Adipocyte (in vitro differentiated cells): ENCODE results near the gene PCED1A.
"Not testable (repeated sequence)": the region's sequence is repeated elsewhere in the genome, so short reads cannot be mapped to it uniquely, and the experiment has no call there.

Experiments
- DNase-seq: peaks from one replicate; pipeline ENCODE4 v3.0.0-alpha.2; 2015; ENCODE audit warnings: low read depth
- H3K27me3 ChIP-seq: replicated peaks from 2 replicates; pipeline ENCODE4 v1.7.0; 2013; ENCODE audit warnings: mild to moderate bottlenecking, low read length, moderate library complexity; ENCODE audit not compliant: control insufficient read depth, insufficient read depth
- H3K36me3 ChIP-seq: 2 replicates; pipeline ENCODE4 v1.7.0; 2013; ENCODE audit warnings: low read length, mild to moderate bottlenecking, moderate library complexity; ENCODE audit not compliant: control insufficient read depth, insufficient read depth, severe bottlenecking
- H3K4me1 ChIP-seq: 2 replicates; pipeline ENCODE4 v1.7.0; 2013; ENCODE audit warnings: mild to moderate bottlenecking, low read length, moderate library complexity; ENCODE audit not compliant: control insufficient read depth, insufficient read depth
- H3K4me3 ChIP-seq: 2 replicates; pipeline ENCODE4 v1.7.0; 2013; ENCODE audit warnings: mild to moderate bottlenecking, low read length, moderate library complexity
- H3K9ac ChIP-seq: 2 replicates; pipeline ENCODE4 v1.7.0; 2013; ENCODE audit warnings: mild to moderate bottlenecking, low read length, moderate library complexity
- H3K9me3 ChIP-seq: 2 replicates; pipeline ENCODE4 v1.7.0; 2013; ENCODE audit warnings: mild to moderate bottlenecking, low read length, moderate library complexity; ENCODE audit not compliant: control insufficient read depth

The PCED1A gene

GRCh38 chr20:2838170-2838797 lies 2.2 kb downstream of the PCED1A start:
- H3K4me1 ChIP-seq: peaks cover 16% of the 10 kb centered on the region
- no peak overlapping the region for H3K9ac ChIP-seq
- no peaks in the 10 kb centered on the region for H3K27me3 ChIP-seq

GRCh38 chr20:2837221-2837960 lies 3.1 kb downstream of the PCED1A start:
- peaks cover 24% of the 10 kb centered on the region for H3K36me3 ChIP-seq
- peaks cover 19% of the 10 kb centered on the region for H3K4me1 ChIP-seq
- DNase-seq: no peak
- H3K9ac ChIP-seq: no peak overlapping the region
- H3K4me3 ChIP-seq: no peak overlapping the region
- H3K27me3 ChIP-seq: no peaks in the 10 kb centered on the region
- H3K9me3 ChIP-seq: no peaks in the 10 kb centered on the region

More at GRCh38 chr20:2838170-2838797, 2.2 kb downstream of the PCED1A start:
- no peaks in the 10 kb centered on the region for H3K9me3 ChIP-seq
- H3K36me3 ChIP-seq: peaks cover 24% of the 10 kb centered on the region
- no peak for DNase-seq
- H3K4me3 ChIP-seq: no peak overlapping the region

DNA sequence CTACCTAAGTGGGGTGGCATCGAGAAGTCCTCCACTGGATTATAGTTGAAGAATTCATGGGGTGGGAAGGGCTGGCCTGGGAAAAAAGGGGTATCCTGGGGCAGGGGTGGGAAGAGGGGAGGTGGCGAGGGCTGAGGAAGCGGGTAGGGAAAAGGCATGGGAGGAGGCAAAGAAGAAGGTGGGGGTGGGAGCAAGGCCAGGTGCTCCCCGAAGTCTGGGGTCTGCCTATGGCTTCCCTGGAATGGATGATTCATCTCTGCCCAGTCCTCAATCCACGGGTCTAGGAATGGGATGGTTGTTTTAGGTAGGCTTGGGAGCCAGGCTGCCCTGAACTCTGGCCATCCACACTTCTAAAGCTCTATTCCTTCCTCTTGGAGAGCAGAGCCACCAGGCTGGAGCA lies 4.4 kb downstream of the PCED1A start:
- DNase-seq: no peak
- peaks cover 24% of the 10 kb centered on the region for H3K36me3 ChIP-seq

GRCh38 chr20:2835331-2835796 lies 5.1 kb downstream of the PCED1A start:
- Histone ChIP-seq H3K4me3 (no peak overlapping the region), H3K9ac (no peak overlapping the region), H3K9me3 (no peaks in the 10 kb centered on the region), H3K4me1 (peaks cover 21% of the 10 kb centered on the region), H3K27me3 (no peaks in the 10 kb centered on the region), H3K36me3 (peaks cover 24% of the 10 kb centered on the region)
- DNase-seq: no peak

More for the DNA sequence above, 4.4 kb downstream of the PCED1A start:
- Histone ChIP-seq H3K4me1 (peaks cover 21% of the 10 kb centered on the region), H3K4me3 (no peak overlapping the region), H3K9me3 (no peaks in the 10 kb centered on the region), H3K9ac (no peak overlapping the region), H3K27me3 (no peaks in the 10 kb centered on the region)

DNA sequence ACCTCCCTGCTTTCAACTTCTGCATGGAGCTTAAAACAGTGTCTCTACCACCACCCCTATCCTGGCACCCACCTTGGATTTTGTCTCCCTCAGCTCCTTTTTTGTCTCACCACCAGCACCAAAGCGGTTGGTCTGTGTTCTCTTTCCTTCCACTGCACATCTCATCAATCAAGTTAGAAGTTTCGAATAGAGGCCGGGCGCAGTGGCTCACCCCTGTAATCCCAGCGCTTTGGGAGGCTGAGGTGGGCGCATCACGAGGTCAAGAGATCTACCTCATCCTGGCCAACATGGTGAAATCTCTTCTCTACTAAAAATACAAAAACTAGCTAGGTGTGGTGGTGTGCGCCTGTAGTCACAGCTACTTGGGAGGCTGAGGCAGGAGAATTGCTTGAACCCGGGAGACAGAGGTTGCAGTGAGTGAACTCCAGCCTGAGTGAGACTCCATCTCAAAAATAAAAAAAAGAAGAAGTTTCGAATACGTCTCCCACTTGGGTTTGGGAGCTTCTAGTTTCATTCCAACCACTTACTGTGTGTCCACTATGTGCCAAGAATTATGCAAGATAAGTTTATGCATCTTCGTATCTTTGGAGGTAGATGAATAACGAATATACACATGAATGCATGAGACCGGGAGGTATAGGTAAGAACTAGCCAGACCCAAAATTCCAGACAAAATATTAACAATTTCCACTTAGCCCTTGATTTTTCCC lies 5.9 kb downstream of the PCED1A start:
- H3K27me3 ChIP-seq: no peaks in the 10 kb centered on the region
- no peak for DNase-seq
- no peak overlapping the region for H3K9ac ChIP-seq
- H3K36me3 ChIP-seq: peaks cover 24% of the 10 kb centered on the region
- H3K9me3 ChIP-seq: no peaks in the 10 kb centered on the region
- no peak overlapping the region for H3K4me3 ChIP-seq
- peaks cover 13% of the 10 kb centered on the region for H3K4me1 ChIP-seq

GRCh38 chr20:2833761-2834160 lies 6.7 kb downstream of the PCED1A start:
- Histone ChIP-seq H3K27me3 (no peaks in the 10 kb centered on the region), H3K4me3 (no peak overlapping the region), H3K36me3 (peaks cover 24% of the 10 kb centered on the region), H3K4me1 (peaks cover 11% of the 10 kb centered on the region), H3K9me3 (no peaks in the 10 kb centered on the region), H3K9ac (no peak overlapping the region)
- DNase-seq: no peak

- H3K27me3 ChIP-seq, H3K9ac ChIP-seq, H3K4me3 ChIP-seq, H3K9me3 ChIP-seq, DNase-seq, H3K36me3 ChIP-seq: not testable (repeated sequence)
- H3K4me1 ChIP-seq: peaks cover 11% of the 10 kb centered on the region
These were observed 9.2 kb downstream of the PCED1A start for GRCh38 chr20:2831206-2831605.

DNA sequence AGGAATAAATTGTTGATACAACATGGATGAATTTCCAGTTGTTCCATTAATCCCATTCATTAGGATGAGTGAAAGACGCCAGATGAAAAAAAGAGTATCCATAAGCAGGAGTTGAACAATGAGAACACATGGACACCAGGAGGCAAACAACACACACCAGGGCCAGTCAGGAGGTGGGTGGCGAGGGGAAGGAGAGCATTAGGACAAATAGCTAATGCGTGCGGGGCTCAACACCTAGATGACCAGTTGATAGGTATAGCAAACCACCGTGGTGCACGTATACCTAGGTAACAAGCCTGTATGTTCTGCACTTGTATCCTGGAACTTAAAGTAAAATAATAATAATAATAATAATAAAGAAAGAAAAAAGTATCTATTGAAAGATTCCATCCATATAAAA lies 11.1 kb downstream of the PCED1A start:
- H3K27me3 ChIP-seq: no peaks in the 10 kb centered on the region
- no peaks in the 10 kb centered on the region for H3K36me3 ChIP-seq
- no peak overlapping the region for H3K4me3 ChIP-seq
- H3K9me3 ChIP-seq: no peaks in the 10 kb centered on the region
- H3K9ac ChIP-seq: no peak overlapping the region
- H3K4me1 ChIP-seq: peaks cover 11% of the 10 kb centered on the region
- DNase-seq: no peak

- DNase-seq: no peak
- Histone ChIP-seq H3K36me3 (no peaks in the 10 kb centered on the region), H3K4me3 (no peak overlapping the region), H3K9me3 (no peaks in the 10 kb centered on the region), H3K27me3 (no peaks in the 10 kb centered on the region), H3K4me1 (peaks cover 4% of the 10 kb centered on the region), H3K9ac (no peak overlapping the region)
These were observed 13.8 kb downstream of the PCED1A start for GRCh38 chr20:2826655-2827054.

- Histone ChIP-seq H3K9me3 (no peaks in the 10 kb centered on the region), H3K27me3 (no peaks in the 10 kb centered on the region), H3K4me1 (peaks cover 4% of the 10 kb centered on the region), H3K4me3 (no peak overlapping the region), H3K36me3 (no peaks in the 10 kb centered on the region), H3K9ac (no peak overlapping the region)
- DNase-seq: no peak
These were observed 14.7 kb downstream of the PCED1A start for GRCh38 chr20:2825761-2826160.

GRCh38 chr20:2822073-2822472 lies 18.4 kb downstream of the PCED1A start:
- no peak for DNase-seq
- no peak overlapping the region for H3K4me3 ChIP-seq
- no peaks in the 10 kb centered on the region for H3K27me3 ChIP-seq

More at GRCh38 chr20:2822073-2822472, 18.4 kb downstream of the PCED1A start:
- H3K9me3 ChIP-seq: no peaks in the 10 kb centered on the region
- H3K4me1 ChIP-seq: peaks cover 40% of the 10 kb centered on the region
- H3K36me3 ChIP-seq: no peaks in the 10 kb centered on the region
- H3K9ac ChIP-seq: no peak overlapping the region
